ENCODE data around the gene TDRD7.
"Not testable (repeated sequence)": the region's sequence is repeated elsewhere in the genome, so short reads cannot be mapped to it uniquely, and the experiment has no call there.

TDRD7 gene

GRCh38 chr9:97473717-97474116 is 61.8 kb downstream of the TDRD7 start:
- no peak for DNase-seq (ENCODE audit: low read depth in 1 of 2, low spot score in 1 of 2)

GRCh38 chr9:97474372-97474925 is 62.6 kb downstream of the TDRD7 start:
- no peak for DNase-seq (ENCODE audit: low read depth in 1 of 2, low spot score in 1 of 2)

- DNase-seq (ENCODE audit: low read depth in 1 of 2, low spot score in 1 of 2) = no peak
Observed at GRCh38 chr9:97475059-97475458, 63.2 kb downstream of the TDRD7 start.

GRCh38 chr9:97478301-97478981 is 66.5 kb downstream of the TDRD7 start:
- DNase-seq (ENCODE audit: low read depth in 1 of 2, low spot score in 1 of 2) = no peak

- no peak for DNase-seq (ENCODE audit: low read depth in 1 of 2, low spot score in 1 of 2)
Observed at GRCh38 chr9:97479496-97480159, 67.7 kb downstream of the TDRD7 start.

- no peak for DNase-seq (ENCODE audit: low read depth in 1 of 2, low spot score in 1 of 2)
Observed at GRCh38 chr9:97480174-97480573, 68.3 kb downstream of the TDRD7 start.

GRCh38 chr9:97480749-97481148 is 68.9 kb downstream of the TDRD7 start:
- no peak for DNase-seq (ENCODE audit: low read depth in 1 of 2, low spot score in 1 of 2)

GRCh38 chr9:97484134-97484533 is 72.2 kb downstream of the TDRD7 start:
- no peak for DNase-seq (ENCODE audit: low read depth in 1 of 2, low spot score in 1 of 2)

GRCh38 chr9:97487107-97487506 is 75.2 kb downstream of the TDRD7 start:
- DNase-seq (ENCODE audit: low read depth in 1 of 2, low spot score in 1 of 2) = no peak

GRCh38 chr9:97487861-97488260 is 76.0 kb downstream of the TDRD7 start:
- DNase-seq (ENCODE audit: low read depth in 1 of 2, low spot score in 1 of 2) = no peak

- DNase-seq (ENCODE audit: low read depth in 1 of 2, low spot score in 1 of 2) = no peak
Observed at GRCh38 chr9:97491216-97491999, 79.5 kb downstream of the TDRD7 start.

GRCh38 chr9:97497558-97498375 is 85.9 kb downstream of the TDRD7 start:
- DNase-seq (ENCODE audit: low read depth in 1 of 2, low spot score in 1 of 2) = not testable (repeated sequence)

- not testable (repeated sequence) for DNase-seq (ENCODE audit: low read depth in 1 of 2, low spot score in 1 of 2)
Observed at GRCh38 chr9:97498846-97499245, 87.0 kb downstream of the TDRD7 start.

GRCh38 chr9:97500263-97500662 is 88.4 kb downstream of the TDRD7 start:
- DNase-seq (ENCODE audit: low read depth in 1 of 2, low spot score in 1 of 2) = no peak

- no peak for DNase-seq (ENCODE audit: low read depth in 1 of 2, low spot score in 1 of 2)
Observed at GRCh38 chr9:97500765-97501176, 88.9 kb downstream of the TDRD7 start.

- DNase-seq (ENCODE audit: low read depth in 1 of 2, low spot score in 1 of 2) = peak in 1 of 2 donors; percentile 23
Observed at GRCh38 chr9:97501177-97501971, 89.5 kb downstream of the TDRD7 start, which contains the start of gene TMOD1. TSS of gene TMOD1 (plus strand) at chr9:97501666. CDS start at chr9:97524189, 22,523 bp downstream.

GRCh38 chr9:97501972-97502221 is 90.0 kb downstream of the TDRD7 start:
- DNase-seq (ENCODE audit: low read depth in 1 of 2, low spot score in 1 of 2) = no peak

GRCh38 chr9:97502222-97502983 is 90.5 kb downstream of the TDRD7 start:
- DNase-seq (ENCODE audit: low read depth in 1 of 2, low spot score in 1 of 2) = no peak

All from activated T-helper 1 cell treated with anti-CD3 and anti-CD28 coated beads, Interleukin-2, amount 50 U/mL, for 16 hours (primary cell).